HCT116 (cell line): ENCODE measurements around the gene SEMA3E. TPM values are rescaled to one million over a fixed set of nuclear protein-coding genes. Genes with fewer than 3 reads are reported as not detected.

Experiments
- ATAC-seq: fragments of 200-7000 bp; cut with Tn5 transposase; 2 replicates; pipeline ENCODE4 v1.9.1; 2020; ENCODE audit warnings: mild to moderate bottlenecking, moderate library complexity
- BruUV-seq: library from RNA; stranded (reverse); fragments of 400-500 nt; replicated peaks from 2 replicates; lab custom pipeline; 2021; lab: Mats Ljungman, UMichigan
- CTCF ChIA-PET: fragments of 300-600 bp; sonication (Branson Sonifier 250); formaldehyde crosslinking; loops from one replicate; lab custom pipeline; 2021; ENCODE audit warnings: antibody characterized with exemption; lab: Charles Lee
- POLR2A ChIA-PET: fragments of 300-600, 350-600 bp; sonication (Branson Sonifier 250); formaldehyde crosslinking; loops from one replicate; lab custom pipeline; 2021; ENCODE audit warnings: antibody characterized with exemption; lab: Charles Lee
- RAD21 ChIA-PET, 2 experiments: fragments of 300-600 bp; sonication (Branson Sonifier 250); formaldehyde crosslinking; loops; one replicate each; lab custom pipeline; 2023; ENCODE audit warnings: low total read pairs in 2 of 2; ENCODE audit not compliant: uncharacterized antibody in 2 of 2, unreplicated experiment in 2 of 2, low non-redundant PET in 1 of 2; lab: Charles Lee
- DNase-seq: peaks from one replicate; pipeline ENCODE4 v3.0.0-alpha.2; 2010; ENCODE audit warnings: low read depth, low spot score
- H2AFZ ChIP-seq: fragments of 200-600 bp; shearing (Covaris generic), sonication (generic); 2 replicates; pipeline ENCODE4 v1.6.1; 2017; ENCODE audit warnings: low read depth, mixed run types, mixed read lengths, antibody characterized with exemption, low read length; ENCODE audit not compliant: poor library complexity, severe bottlenecking
- H3K27ac ChIP-seq: 2 replicates; pipeline ENCODE4 v1.5.1; 2012; ENCODE audit warnings: low read depth, low read length
- H3K27me3 ChIP-seq: fragments of 200-600 bp; sonication (generic); 2 replicates; pipeline ENCODE4 v1.6.1; 2016; ENCODE audit warnings: mixed run types, low read length, mixed read lengths; ENCODE audit not compliant: insufficient read depth
- H3K36me3 ChIP-seq, 2 experiments: fragments of 200-500 bp in 1 of 2; fragments of 200-600 bp in 1 of 2; sonication (Bioruptor generic) in 1 of 2; sonication (generic) in 1 of 2; 2 replicates each; pipeline versions ENCODE4 v1.5.1 to v1.6.1; 2014 to 2016; ENCODE audit warnings: low read length in 2 of 2, inconsistent platforms in 1 of 2, mixed read lengths in 1 of 2, mixed run types in 1 of 2; ENCODE audit not compliant: insufficient read depth in 2 of 2, control insufficient read depth in 1 of 2
- H3K4me1 ChIP-seq, 2 experiments: fragments of 200-600 bp in 1 of 2; sonication (generic) in 1 of 2; 2 replicates each; pipeline versions ENCODE4 v1.5.1 to v1.6.1; 2012 to 2017; ENCODE audit warnings: low read length in 2 of 2, inconsistent platforms in 1 of 2, mild to moderate bottlenecking in 1 of 2, mixed read lengths in 1 of 2, mixed run types in 1 of 2, moderate library complexity in 1 of 2; ENCODE audit not compliant: insufficient read depth in 2 of 2, control insufficient read depth in 1 of 2
- H3K4me2 ChIP-seq: fragments of 200-600 bp; sonication (generic); 2 replicates; pipeline ENCODE4 v1.6.1; 2017; ENCODE audit warnings: mixed run types, low read length, mixed read lengths
- H3K4me3 ChIP-seq, 2 experiments: fragments of 200-600 bp in 1 of 2; sonication (generic) in 1 of 2; replicated peaks in 1 of 2; 2 replicates each; pipeline ENCODE4 v1.5.1; 2011 to 2016; ENCODE audit warnings: low read length in 2 of 2, control low read depth in 1 of 2, low read depth in 1 of 2, mild to moderate bottlenecking in 1 of 2, mixed read lengths in 1 of 2, mixed run types in 1 of 2
- H3K79me2 ChIP-seq: fragments of 200-600 bp; sonication (generic); 2 replicates; pipeline ENCODE4 v1.6.1; 2017; ENCODE audit warnings: mild to moderate bottlenecking, mixed run types, low read length, moderate library complexity, mixed read lengths; ENCODE audit not compliant: insufficient read depth
- H3K9ac ChIP-seq: fragments of 200-600 bp; sonication (generic); 2 replicates; pipeline ENCODE4 v1.6.1; 2016; ENCODE audit warnings: low read length, mixed read lengths
- H3K9me2 ChIP-seq: fragments of 200-600 bp; sonication (generic), shearing (Covaris generic); 2 replicates; pipeline ENCODE4 v1.6.1; 2017; ENCODE audit warnings: mixed run types, mild to moderate bottlenecking, moderate library complexity; ENCODE audit not compliant: insufficient read depth
- H3K9me3 ChIP-seq, 2 experiments: fragments of 200-500 bp in 1 of 2; fragments of 200-600 bp in 1 of 2; sonication (Bioruptor generic) in 1 of 2; sonication (generic) in 1 of 2; 2 replicates each; pipeline ENCODE4 v1.6.1; 2014 to 2017; ENCODE audit warnings: low read length in 2 of 2, mixed read lengths in 2 of 2, inconsistent platforms in 1 of 2, low read depth in 1 of 2, mild to moderate bottlenecking in 1 of 2, mixed run types in 1 of 2, moderate library complexity in 1 of 2; ENCODE audit not compliant: control insufficient read depth in 1 of 2, insufficient read depth in 1 of 2
- H4K20me1 ChIP-seq: fragments of 200-600 bp; sonication (generic), shearing (Covaris generic); 2 replicates; pipeline ENCODE4 v1.6.1; 2017; ENCODE audit warnings: mixed run types, mild to moderate bottlenecking, moderate library complexity; ENCODE audit not compliant: insufficient read depth
- ELF1 ChIP-seq: IDR thresholded peaks from 2 replicates; pipeline ENCODE4 v1.6.1; 2012; ENCODE audit warnings: low read depth, borderline replicate concordance
- POLR2AphosphoS5 ChIP-seq: IDR thresholded peaks from 2 replicates; pipeline ENCODE4 v1.6.1; 2011; ENCODE audit warnings: mild to moderate bottlenecking, low read depth, low read length, moderate library complexity
- RAD21 ChIP-seq: IDR thresholded peaks from 2 replicates; pipeline ENCODE4 v1.6.1; 2012; ENCODE audit warnings: low read depth, mild to moderate bottlenecking
- REST ChIP-seq: IDR thresholded peaks from 2 replicates; pipeline ENCODE4 v1.6.1; 2012; ENCODE audit warnings: low read depth
- intact Hi-C: fragments of 100-400 bp; cut with micrococcal nuclease; formaldehyde crosslinking; loops from 2 replicates; pipeline ENCODE4 v1.10.0; 2022
- total RNA-seq: library from RNA; stranded (reverse); gene quantifications from one replicate; pipeline ENCODE4 v1.2.1, GENCODE V29; 2021; ENCODE audit not compliant: unreplicated experiment

The SEMA3E gene
- total RNA-seq, 1 experiment from 2014 or later = 1.6 TPM

DNA sequence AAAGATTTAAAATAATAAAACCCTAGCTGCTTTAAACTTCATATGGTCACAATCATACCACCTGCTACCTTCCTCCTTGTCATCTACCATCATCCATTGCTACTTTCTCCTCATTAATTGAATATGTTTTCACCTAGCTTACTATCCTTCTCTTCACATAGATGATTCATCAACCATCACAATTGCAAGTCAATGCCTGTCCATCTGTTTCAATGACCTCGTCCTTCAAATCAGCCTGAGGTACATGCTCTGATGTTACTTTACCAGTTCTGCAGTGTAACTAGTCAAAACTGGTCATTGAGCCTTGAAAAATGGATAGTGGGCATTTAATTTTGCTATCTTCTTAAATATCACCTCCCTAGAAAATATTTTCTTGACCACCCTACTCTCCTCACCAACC lies 164.7 kb downstream of the SEMA3E start:
- no peaks in the 10 kb centered on the region for H3K4me1 ChIP-seq
- H3K9ac ChIP-seq = no peak overlapping the region
- H3K9me3 ChIP-seq = no peaks in the 10 kb centered on the region
- ChIA-PET CTCF (no interaction called here), RAD21 (no interaction called here), POLR2A (no interaction called here)
- H3K27me3 ChIP-seq = no peaks in the 10 kb centered on the region
- no peaks in the 10 kb centered on the region for H3K79me2 ChIP-seq
- no peak overlapping the region for H3K4me2 ChIP-seq
- H4K20me1 ChIP-seq = no peaks in the 10 kb centered on the region
- H2AFZ ChIP-seq = no peak overlapping the region
- no peaks in the 10 kb centered on the region for H3K36me3 ChIP-seq
- intact Hi-C loops = no loop called here
- H3K9me2 ChIP-seq = no peaks in the 10 kb centered on the region
- ATAC-seq (no peak), DNase-seq (no peak)
- no TSS peak for BruUV-seq
- TF ChIP-seq POLR2AphosphoS5 (no peak), REST (no peak)
- H3K27ac ChIP-seq = no peak overlapping the region
- H3K4me3 ChIP-seq = no peak overlapping the region

DNA sequence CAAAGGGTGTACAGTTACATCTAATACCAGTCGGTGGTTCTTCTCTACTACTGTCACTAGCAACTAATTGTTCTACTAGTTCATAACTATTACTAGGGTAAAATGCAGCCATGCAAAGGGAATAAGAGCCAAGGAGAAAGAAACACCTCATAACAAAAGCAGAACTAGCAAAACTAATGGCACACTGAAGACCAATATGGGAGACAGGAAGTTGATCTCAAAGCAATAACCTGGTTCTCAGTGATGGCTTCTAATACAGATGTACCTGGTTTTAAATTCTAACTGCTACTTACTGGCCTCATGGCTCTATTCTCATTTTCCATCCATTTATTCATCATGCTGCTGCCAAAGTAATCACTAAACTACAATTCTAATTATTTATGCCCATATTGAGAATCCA lies 170.3 kb downstream of the SEMA3E start:
- no peaks in the 10 kb centered on the region for H3K9me3 ChIP-seq
- ATAC-seq = no peak
- H3K27ac ChIP-seq = no peak overlapping the region
- no peaks in the 10 kb centered on the region for H3K79me2 ChIP-seq
- no peaks in the 10 kb centered on the region for H4K20me1 ChIP-seq
- no TSS peak for BruUV-seq
- ChIA-PET RAD21 (no interaction called here), CTCF (no interaction called here), POLR2A (no interaction called here)
- no peaks in the 10 kb centered on the region for H3K27me3 ChIP-seq
- no peak for TF ChIP-seq ELF1
- TF ChIP-seq REST = no peak
- no peak for TF ChIP-seq RAD21
- H3K9ac ChIP-seq = no peak overlapping the region
- H3K4me3 ChIP-seq = no peak overlapping the region
- no peak for DNase-seq
- H3K4me2 ChIP-seq = no peak overlapping the region
- H3K36me3 ChIP-seq = no peaks in the 10 kb centered on the region
- H3K9me2 ChIP-seq = no peaks in the 10 kb centered on the region
- no peak overlapping the region for H2AFZ ChIP-seq
- H3K4me1 ChIP-seq = no peaks in the 10 kb centered on the region
- intact Hi-C loops = no loop called here
